SK-N-SH treated with all-trans-retinoic acid at 6 μM for 48 hours (cell line): ENCODE results near the gene HMGA1.

Experiments
- ARNTL ChIP-seq: fragments of 450-650 bp; formaldehyde crosslinking; IDR thresholded peaks from 2 replicates; pipeline ENCODE4 v1.5.0; 2020; ENCODE audit warnings: low read depth, mild to moderate bottlenecking, moderate library complexity, borderline replicate concordance
- BACH2 ChIP-seq: fragments of 250-450 bp; sonication (Bioruptor Pico); IDR thresholded peaks from 2 replicates; pipeline ENCODE4 v1.9.0; 2021; ENCODE audit warnings: mild to moderate bottlenecking, borderline replicate concordance
- ESRRG ChIP-seq: fragments of 250-450 bp; sonication (Bioruptor Pico); IDR thresholded peaks from 2 replicates; pipeline ENCODE4 v1.6.1; 2021; ENCODE audit warnings: mild to moderate bottlenecking
- ISL1 ChIP-seq: fragments of 250-450 bp; sonication (Bioruptor Pico); IDR thresholded peaks from 2 replicates; pipeline ENCODE4 v2.1.2; 2022; ENCODE audit warnings: mild to moderate bottlenecking, moderate library complexity
- POU6F1 ChIP-seq: fragments of 250-450 bp; sonication (Bioruptor Pico); IDR thresholded peaks from 2 replicates; pipeline ENCODE4 v1.8.0; 2021; ENCODE audit warnings: low read depth, mild to moderate bottlenecking, moderate library complexity, borderline replicate concordance
- SNAI2 ChIP-seq: fragments of 250-450 bp; sonication (Bioruptor Pico); IDR thresholded peaks from 2 replicates; pipeline ENCODE4 v1.5.0; 2020; ENCODE audit warnings: mild to moderate bottlenecking, moderate library complexity
- TCF4 ChIP-seq: fragments of 250-450 bp; sonication (Bioruptor Pico); IDR thresholded peaks from 2 replicates; pipeline ENCODE4 v1.8.0; 2021; ENCODE audit warnings: mild to moderate bottlenecking, moderate library complexity, borderline replicate concordance
- ZFP3 ChIP-seq: fragments of 250-450 bp; sonication (Bioruptor Pico); IDR thresholded peaks from 2 replicates; pipeline ENCODE4 v1.5.0; 2020; ENCODE audit warnings: mild to moderate bottlenecking, moderate library complexity
- ZFP30 ChIP-seq: fragments of 450-650 bp; formaldehyde crosslinking; IDR thresholded peaks from 2 replicates; pipeline ENCODE4 v1.5.0; 2022; ENCODE audit warnings: mild to moderate bottlenecking, moderate library complexity
- TF ChIP-seq, protein P1 (sequence below): fragments of 250-450 bp; sonication (Bioruptor Pico); IDR thresholded peaks from 2 replicates; pipeline ENCODE4 v1.5.1; 2020; ENCODE audit warnings: low read depth, mild to moderate bottlenecking, moderate library complexity
- TF ChIP-seq, protein P2 (sequence below): fragments of 250-450 bp; sonication (Bioruptor Pico); IDR thresholded peaks from 2 replicates; pipeline ENCODE4 v1.5.1; 2021; ENCODE audit warnings: mild to moderate bottlenecking, moderate library complexity
- TF ChIP-seq, protein P3 (sequence below): fragments of 250-450 bp; sonication (Bioruptor Pico); IDR thresholded peaks from 2 replicates; pipeline ENCODE4 v1.8.0; 2020; ENCODE audit warnings: mild to moderate bottlenecking, moderate library complexity, borderline replicate concordance

DNA sequence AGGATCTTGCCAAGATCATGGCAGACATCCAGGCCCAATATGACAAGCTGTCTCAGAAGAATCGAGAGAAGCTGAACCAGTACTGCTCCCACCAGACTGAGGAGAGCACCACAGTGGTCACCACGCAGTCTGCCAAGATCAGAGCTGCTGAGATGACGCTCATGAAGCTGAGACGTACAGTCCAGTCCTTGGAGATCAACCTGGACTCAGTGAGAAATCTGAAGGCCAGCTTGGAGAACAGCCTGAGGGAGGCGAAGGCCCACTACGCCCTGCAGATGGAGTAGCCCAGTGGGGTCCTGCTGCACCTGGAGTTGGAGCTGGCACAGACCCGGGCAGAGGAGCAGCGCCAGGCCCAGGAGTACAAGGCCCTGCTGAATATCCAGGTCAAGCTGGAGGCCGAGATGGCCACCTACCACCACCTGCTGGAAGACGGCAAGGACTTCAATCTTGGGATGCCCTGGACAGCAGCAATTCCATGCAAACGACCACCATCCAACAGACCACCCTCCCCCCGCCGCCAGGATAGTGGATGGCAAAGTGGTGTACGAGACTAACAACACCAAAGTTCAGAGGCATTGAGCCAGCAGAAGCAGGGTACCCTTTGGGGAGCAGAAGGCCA lies 46.1 kb upstream of the HMGA1 start:
- TF ChIP-seq TCF4 (CRISPR knock-in tag) (no peak), ZFP30 (no peak), ZFP3 (CRISPR knock-in tag) (no peak), ESRRG (CRISPR knock-in tag) (no peak), POU6F1 (no peak), ARNTL (CRISPR knock-in tag) (no peak), SNAI2 (CRISPR knock-in tag) (no peak), BACH2 (CRISPR knock-in tag) (no peak), ISL1 (CRISPR knock-in tag) (no peak)
- TF ChIP-seq, protein P1, sequence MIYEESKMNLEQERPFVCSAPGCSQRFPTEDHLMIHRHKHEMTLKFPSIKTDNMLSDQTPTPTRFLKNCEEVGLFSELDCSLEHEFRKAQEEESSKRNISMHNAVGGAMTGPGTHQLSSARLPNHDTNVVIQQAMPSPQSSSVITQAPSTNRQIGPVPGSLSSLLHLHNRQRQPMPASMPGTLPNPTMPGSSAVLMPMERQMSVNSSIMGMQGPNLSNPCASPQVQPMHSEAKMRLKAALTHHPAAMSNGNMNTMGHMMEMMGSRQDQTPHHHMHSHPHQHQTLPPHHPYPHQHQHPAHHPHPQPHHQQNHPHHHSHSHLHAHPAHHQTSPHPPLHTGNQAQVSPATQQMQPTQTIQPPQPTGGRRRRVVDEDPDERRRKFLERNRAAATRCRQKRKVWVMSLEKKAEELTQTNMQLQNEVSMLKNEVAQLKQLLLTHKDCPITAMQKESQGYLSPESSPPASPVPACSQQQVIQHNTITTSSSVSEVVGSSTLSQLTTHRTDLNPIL, result no peak
- TF ChIP-seq, protein P2, sequence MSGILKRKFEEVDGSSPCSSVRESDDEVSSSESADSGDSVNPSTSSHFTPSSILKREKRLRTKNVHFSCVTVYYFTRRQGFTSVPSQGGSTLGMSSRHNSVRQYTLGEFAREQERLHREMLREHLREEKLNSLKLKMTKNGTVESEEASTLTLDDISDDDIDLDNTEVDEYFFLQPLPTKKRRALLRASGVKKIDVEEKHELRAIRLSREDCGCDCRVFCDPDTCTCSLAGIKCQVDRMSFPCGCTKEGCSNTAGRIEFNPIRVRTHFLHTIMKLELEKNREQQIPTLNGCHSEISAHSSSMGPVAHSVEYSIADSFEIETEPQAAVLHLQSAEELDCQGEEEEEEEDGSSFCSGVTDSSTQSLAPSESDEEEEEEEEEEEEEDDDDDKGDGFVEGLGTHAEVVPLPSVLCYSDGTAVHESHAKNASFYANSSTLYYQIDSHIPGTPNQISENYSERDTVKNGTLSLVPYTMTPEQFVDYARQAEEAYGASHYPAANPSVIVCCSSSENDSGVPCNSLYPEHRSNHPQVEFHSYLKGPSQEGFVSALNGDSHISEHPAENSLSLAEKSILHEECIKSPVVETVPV (CRISPR knock-in tag), result no peak
- TF ChIP-seq, protein P3, sequence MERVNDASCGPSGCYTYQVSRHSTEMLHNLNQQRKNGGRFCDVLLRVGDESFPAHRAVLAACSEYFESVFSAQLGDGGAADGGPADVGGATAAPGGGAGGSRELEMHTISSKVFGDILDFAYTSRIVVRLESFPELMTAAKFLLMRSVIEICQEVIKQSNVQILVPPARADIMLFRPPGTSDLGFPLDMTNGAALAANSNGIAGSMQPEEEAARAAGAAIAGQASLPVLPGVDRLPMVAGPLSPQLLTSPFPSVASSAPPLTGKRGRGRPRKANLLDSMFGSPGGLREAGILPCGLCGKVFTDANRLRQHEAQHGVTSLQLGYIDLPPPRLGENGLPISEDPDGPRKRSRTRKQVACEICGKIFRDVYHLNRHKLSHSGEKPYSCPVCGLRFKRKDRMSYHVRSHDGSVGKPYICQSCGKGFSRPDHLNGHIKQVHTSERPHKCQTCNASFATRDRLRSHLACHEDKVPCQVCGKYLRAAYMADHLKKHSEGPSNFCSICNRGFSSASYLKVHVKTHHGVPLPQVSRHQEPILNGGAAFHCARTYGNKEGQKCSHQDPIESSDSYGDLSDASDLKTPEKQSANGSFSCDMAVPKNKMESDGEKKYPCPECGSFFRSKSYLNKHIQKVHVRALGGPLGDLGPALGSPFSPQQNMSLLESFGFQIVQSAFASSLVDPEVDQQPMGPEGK (CRISPR knock-in tag), result no peak
